HG02678 (cell line): Measurements from ENCODE around the gene TTC5.
"Not testable (repeated sequence)": the region's sequence is repeated elsewhere in the genome, so short reads cannot be mapped to it uniquely, and the experiment has no call there.

Experiments used
- ATAC-seq: cut with Tn5 transposase; IDR thresholded peaks from one replicate; pipeline ENCODE4 v1.9.1; 2021; ENCODE audit warnings: mild to moderate bottlenecking, moderate library complexity; ENCODE audit not compliant: unreplicated experiment

Gene TTC5

DNA sequence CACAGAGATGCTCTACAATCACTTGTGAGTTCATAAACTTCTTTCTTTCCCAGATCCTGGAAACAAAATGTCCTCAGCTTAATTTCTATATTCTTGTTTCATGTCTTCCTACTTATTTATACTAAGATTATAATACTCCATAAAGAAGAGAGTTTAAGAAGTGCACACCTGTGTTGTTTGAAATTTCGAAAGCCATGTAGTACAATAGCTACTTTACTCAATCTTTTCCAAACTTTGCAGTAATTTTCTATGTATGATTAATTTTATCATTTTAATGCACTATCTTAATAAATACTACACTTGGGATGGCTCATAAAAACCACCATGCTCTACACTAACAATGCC, 300 bp upstream of the TTC5 start:
- no peak for ATAC-seq

DNA sequence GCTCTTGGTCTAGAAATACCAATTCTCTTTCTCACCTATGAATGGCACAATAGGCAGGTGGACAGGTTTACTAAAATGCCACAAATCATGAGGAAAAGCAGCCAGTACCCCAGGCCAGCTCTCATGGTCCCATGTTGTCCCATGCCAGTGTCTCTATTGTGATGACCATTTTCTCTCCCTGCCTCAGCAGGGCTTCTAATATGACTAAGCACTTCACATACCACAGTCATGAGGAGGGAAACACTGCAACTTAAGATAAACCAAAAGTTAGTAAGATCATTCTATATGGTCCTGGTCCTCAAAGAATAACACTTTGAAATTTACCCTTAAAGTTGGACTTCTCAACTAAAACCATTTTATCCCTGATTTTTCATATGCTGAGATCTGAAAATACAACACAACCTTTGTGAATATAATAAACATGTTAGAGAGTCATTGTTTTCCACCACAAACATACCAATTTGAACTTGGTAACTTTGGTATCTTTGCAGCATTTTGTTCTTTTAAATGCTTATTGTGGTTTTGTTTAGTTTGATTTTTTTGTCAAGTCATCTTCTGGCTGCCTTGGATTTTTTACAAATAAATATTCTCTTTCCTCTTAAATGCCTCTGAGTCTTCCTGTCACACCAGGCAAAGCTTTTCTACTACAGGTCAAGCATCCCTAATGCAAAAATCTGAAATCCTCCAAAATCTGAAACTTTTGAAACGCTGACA, 3.6 kb downstream of the TTC5 start:
- no peak for ATAC-seq

DNA sequence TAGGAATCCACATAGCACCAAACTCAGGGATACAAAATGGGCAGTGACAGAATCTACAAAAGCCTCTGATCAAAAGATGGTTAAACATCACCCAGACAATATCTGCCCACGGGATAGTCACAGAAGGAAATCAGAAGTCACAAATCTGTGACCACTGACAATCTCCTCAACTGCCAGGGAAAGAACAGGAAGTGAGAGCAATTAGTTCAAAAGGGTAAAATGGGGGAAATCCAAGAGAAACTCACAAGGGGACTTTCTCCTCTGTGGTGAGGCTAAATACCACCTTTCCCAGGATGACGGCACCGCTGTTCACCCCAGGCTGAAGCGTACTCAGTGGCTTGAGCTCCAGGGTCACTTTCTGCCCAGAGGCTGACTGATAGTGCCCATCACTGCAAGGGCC, 10.7 kb downstream of the TTC5 start:
- peak; percentile 91 for ATAC-seq

DNA sequence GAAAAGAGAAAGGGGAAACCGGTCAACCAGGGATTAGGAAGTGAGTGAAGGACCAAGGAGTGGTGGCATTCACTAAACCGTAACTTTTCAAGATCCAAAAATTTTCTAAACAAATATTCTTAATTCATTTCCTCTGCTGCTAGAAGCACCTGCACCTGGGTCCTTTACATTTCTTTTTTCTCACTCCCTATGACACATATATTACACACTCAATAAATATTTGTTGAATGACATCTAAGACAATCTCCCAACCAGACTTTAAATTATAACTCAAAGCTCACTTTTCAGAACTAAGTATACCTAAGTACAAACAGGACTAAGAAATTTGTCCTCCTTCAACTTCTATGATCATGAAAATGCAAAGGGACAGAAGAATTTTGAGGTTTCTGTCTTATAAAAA, 11.1 kb downstream of the TTC5 start:
- no peak for ATAC-seq

DNA sequence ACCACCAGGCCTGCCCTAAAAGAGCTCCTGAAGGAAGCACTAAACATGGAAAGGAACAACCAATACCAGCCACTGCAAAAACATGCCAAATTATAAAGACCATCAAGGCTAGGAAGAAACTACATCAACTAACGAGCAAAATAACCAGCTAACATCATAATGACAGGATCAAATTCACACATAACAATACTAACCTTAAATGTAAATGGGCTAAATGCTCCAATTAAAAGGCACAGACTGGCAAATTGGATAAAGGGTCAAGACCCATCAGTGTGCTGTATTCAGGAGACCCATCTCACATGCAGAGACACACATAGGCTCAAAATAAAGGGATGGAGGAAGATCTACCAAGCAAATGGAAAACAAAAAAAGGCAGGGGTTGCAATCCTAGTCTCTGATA, 23.8 kb downstream of the TTC5 start:
- not testable (repeated sequence) for ATAC-seq

- not testable (repeated sequence) for ATAC-seq
Observed at GRCh38 chr14:20280265-20280664, 25.5 kb downstream of the TTC5 start.

DNA sequence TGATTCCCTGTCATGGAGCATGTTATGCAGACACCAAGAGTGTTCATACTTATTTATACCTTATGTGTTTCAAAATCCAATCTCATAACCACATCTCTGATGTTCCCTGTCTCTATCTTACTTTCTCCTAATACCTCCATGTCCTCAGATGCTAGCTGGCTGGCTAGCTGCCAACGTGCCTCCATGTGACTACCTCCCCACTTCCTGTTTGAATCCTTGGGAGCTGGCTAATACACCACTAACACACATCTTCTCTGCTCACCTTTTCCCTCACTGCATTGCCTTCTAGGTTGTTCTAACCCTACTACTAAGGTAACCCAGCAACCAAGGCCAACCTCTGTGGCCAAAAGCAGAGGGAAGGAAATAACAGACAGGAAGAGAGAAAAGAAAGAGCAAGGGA, 27.3 kb downstream of the TTC5 start:
- no peak for ATAC-seq

GRCh38 chr14:20277409-20277808, 28.3 kb downstream of the TTC5 start:
- no peak for ATAC-seq

GRCh38 chr14:20274062-20274461, 31.7 kb downstream of the TTC5 start:
- ATAC-seq: no peak

GRCh38 chr14:20264361-20264760, 41.4 kb downstream of the TTC5 start:
- ATAC-seq: not testable (repeated sequence)

GRCh38 chr14:20262642-20263128, 43.1 kb downstream of the TTC5 start:
- ATAC-seq: no peak

DNA sequence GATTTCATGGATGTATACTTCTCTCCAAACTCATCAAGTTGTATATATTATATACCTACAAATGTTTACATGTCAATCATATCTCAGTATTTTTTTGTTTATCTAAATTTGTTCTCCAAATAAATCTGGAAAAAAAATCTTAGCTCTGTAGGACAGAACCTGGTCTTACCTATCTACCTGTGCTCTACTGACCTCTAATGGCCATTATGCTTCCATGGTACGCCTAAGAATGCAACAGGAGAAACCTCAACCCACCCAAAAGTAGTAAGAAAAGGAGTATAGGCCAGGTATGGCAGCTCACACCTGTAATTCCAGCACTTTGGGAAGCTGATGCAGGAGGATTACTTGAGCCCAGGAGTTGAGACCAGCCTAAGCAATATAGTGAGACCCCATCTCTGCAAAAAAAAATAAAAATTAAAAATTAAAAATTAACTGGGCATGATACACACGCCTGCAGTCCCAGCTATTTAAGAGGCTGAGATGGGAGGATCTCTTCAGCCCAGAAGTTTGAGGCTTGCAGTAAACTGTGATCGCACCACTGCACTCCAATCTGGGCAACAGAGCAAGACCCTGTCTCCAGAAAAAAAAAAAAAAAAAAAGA, 58.0 kb downstream of the TTC5 start:
- no peak for ATAC-seq
